Hematopoietic multipotent progenitor cell (in vitro differentiated cells): ENCODE measurements around the gene HLA-E. TPM values are rescaled to one million over a fixed set of nuclear protein-coding genes. Genes with fewer than 3 reads are reported as not detected.
"Not testable (repeated sequence)": the region's sequence is repeated elsewhere in the genome, so short reads cannot be mapped to it uniquely, and the experiment has no call there.

ENCODE experiments used
- DNase-seq, 3 donors: peaks; one replicate each; pipeline ENCODE4 v3.0.0-alpha.2; 2011 to 2015; ENCODE audit warnings: low read depth in 2 of 3, low spot score in 2 of 3
- total RNA-seq: library from RNA; depleted of rRNA; stranded (reverse); fragments of >200 nt; gene quantifications from one replicate; pipeline ENCODE4 v1.2.3, GENCODE V29; 2012

HLA-E gene
- total RNA-seq, 1 donor: 1,118 TPM

GRCh38 chr6:30480536-30481156 is 8.7 kb upstream of the HLA-E start:
- DNase-seq: peak in 2 of 3 donors; percentile 71 to 77

- no peak for DNase-seq
These were observed 7.9 kb upstream of the HLA-E start for GRCh38 chr6:30481211-30481964.

GRCh38 chr6:30481965-30482644 is 7.2 kb upstream of the HLA-E start:
- DNase-seq: peak; percentile 57 to 96 (median 88)

GRCh38 chr6:30483677-30484279 is 5.5 kb upstream of the HLA-E start:
- peak in 2 of 3 donors; percentile 63 to 81 for DNase-seq

- no peak for DNase-seq
These were observed 4.1 kb upstream of the HLA-E start for GRCh38 chr6:30485236-30485635.

- DNase-seq: no peak
These were observed 1.4 kb upstream of the HLA-E start for GRCh38 chr6:30487926-30488325.

GRCh38 chr6:30488697-30489080 is 620 bp upstream of the HLA-E start:
- DNase-seq: not testable (repeated sequence)

GRCh38 chr6:30490026-30490876 is 942 bp downstream of the HLA-E start:
- DNase-seq: peak; percentile 58 to 74 (median 65)

- DNase-seq: not testable (repeated sequence)
These were observed 2.1 kb downstream of the HLA-E start for GRCh38 chr6:30491291-30491953.

- no peak for DNase-seq
These were observed 3.0 kb downstream of the HLA-E start for GRCh38 chr6:30491991-30492952.

- peak in 1 of 3 donors; percentile 53 for DNase-seq
These were observed 4.4 kb downstream of the HLA-E start for GRCh38 chr6:30493643-30494250.

GRCh38 chr6:30494291-30494861 is 5.1 kb downstream of the HLA-E start:
- peak in 1 of 3 donors; percentile 42 for DNase-seq

- not testable (repeated sequence) for DNase-seq
These were observed 5.8 kb downstream of the HLA-E start for GRCh38 chr6:30495060-30495459.

- no peak for DNase-seq
These were observed 6.7 kb downstream of the HLA-E start for GRCh38 chr6:30495993-30496392.

GRCh38 chr6:30497261-30497599 is 7.9 kb downstream of the HLA-E start:
- DNase-seq: not testable (repeated sequence)

GRCh38 chr6:30497714-30498113 is 8.4 kb downstream of the HLA-E start:
- DNase-seq: no peak

GRCh38 chr6:30498705-30499104 is 9.4 kb downstream of the HLA-E start:
- DNase-seq: not testable (repeated sequence)
